ENCODE data around the gene ZSWIM6. TPM values are rescaled to one million over a fixed set of nuclear protein-coding genes. Genes with fewer than 3 reads are reported as not detected.

The ZSWIM6 gene
- total RNA-seq, 1 experiment from 2014 or later = 3.4 TPM

DNA sequence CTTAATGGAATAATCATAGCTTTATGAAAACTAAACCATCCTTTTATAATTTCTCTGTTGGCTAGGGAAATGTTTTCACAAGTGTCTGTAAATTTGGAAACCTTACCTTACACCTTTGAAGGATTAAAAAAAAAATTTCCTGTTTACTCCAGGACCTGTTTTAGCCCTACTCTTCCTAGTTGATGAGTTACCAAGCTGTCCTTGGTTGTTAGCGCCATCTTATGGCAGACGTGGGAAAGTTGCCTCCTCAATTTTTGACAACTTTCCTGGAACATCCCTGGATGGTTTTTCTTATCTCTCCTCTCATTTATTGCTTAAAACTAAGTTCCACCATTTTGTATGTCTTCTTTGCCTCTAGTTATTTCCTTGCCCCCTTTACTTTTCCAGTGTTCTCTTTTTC, 25.7 kb downstream of the ZSWIM6 start:
- Histone ChIP-seq H2AFZ (ENCODE audit: low read length) (no peak overlapping the region), H4K20me1 (ENCODE audit: low read length) (peaks cover 17% of the 10 kb centered on the region), H3K36me3 (ENCODE audit: low read depth, low read length) (peaks cover 5% of the 10 kb centered on the region; the same call in 1 of the 2 replicates), H3K9me2 (replicated peaks; ENCODE audit: low read length) (no peaks in the 10 kb centered on the region), H3K27me3 (ENCODE audit: low read length) (no peaks in the 10 kb centered on the region), H3F3A (ENCODE audit: low read length, unreplicated experiment) (no peaks in the 10 kb centered on the region), H3K9ac (ENCODE audit: low read length) (no peak overlapping the region), H3K27ac (ENCODE audit: low read length) (no peak overlapping the region), H3K79me2 (ENCODE audit: low read length) (peaks cover 89% of the 10 kb centered on the region), H3K4me3 (ENCODE audit: low read length) (no peak overlapping the region), H3K4me2 (ENCODE audit: low read length) (no peak overlapping the region), H3K4me1 (ENCODE audit: insufficient read depth, low read length) (no peaks in the 10 kb centered on the region), H3K9me3 (ENCODE audit: low read length) (no peaks in the 10 kb centered on the region)
- CTCF ChIA-PET = interaction anchor here (0.6 kb wide), 1 partner anchor 55 kb away, joined by 3 read pairs; no protein-coding TSS in a partner anchor
- ATAC-seq = no peak
- no TSS peak for BruUV-seq (replicated peaks)
- intact Hi-C loops (cut with micrococcal nuclease) = no loop called here
- POLR2A ChIA-PET (ENCODE audit: unreplicated experiment) = no interaction called here
- peak; percentile 30 for DNase-seq
- TF ChIP-seq, protein P1, sequence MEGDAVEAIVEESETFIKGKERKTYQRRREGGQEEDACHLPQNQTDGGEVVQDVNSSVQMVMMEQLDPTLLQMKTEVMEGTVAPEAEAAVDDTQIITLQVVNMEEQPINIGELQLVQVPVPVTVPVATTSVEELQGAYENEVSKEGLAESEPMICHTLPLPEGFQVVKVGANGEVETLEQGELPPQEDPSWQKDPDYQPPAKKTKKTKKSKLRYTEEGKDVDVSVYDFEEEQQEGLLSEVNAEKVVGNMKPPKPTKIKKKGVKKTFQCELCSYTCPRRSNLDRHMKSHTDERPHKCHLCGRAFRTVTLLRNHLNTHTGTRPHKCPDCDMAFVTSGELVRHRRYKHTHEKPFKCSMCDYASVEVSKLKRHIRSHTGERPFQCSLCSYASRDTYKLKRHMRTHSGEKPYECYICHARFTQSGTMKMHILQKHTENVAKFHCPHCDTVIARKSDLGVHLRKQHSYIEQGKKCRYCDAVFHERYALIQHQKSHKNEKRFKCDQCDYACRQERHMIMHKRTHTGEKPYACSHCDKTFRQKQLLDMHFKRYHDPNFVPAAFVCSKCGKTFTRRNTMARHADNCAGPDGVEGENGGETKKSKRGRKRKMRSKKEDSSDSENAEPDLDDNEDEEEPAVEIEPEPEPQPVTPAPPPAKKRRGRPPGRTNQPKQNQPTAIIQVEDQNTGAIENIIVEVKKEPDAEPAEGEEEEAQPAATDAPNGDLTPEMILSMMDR (conservative IDR thresholded peaks at IDR 0.05; ENCODE audit: low read depth, low read length) = peak; percentile 61
- TF ChIP-seq EZH2 (IDR thresholded peaks at IDR 0.05; ENCODE audit: low read length, unreplicated experiment) = no peak

GRCh38 chr5:61362796-61363368, 30.8 kb downstream of the ZSWIM6 start:
- peaks cover 59% of the 10 kb centered on the region for H3K79me2 ChIP-seq (ENCODE audit: low read length)
- BruUV-seq (replicated peaks) = no TSS peak
- intact Hi-C loops (cut with micrococcal nuclease) = no loop called here
- CTCF ChIA-PET = no interaction called here
- H3K36me3 ChIP-seq (ENCODE audit: low read depth, low read length) = no peaks in the 10 kb centered on the region
- TF ChIP-seq, protein P1 (conservative IDR thresholded peaks at IDR 0.05; ENCODE audit: low read depth, low read length) = peak; percentile 32; the same call in 1 of the 2 replicates
- TF ChIP-seq EZH2 (IDR thresholded peaks at IDR 0.05; ENCODE audit: low read length, unreplicated experiment) = no peak
- no peak for TF ChIP-seq EZH2phosphoT487 (IDR thresholded peaks at IDR 0.05; ENCODE audit: borderline replicate concordance, low read length)
- H3K4me2 ChIP-seq (ENCODE audit: low read length) = no peak overlapping the region
- no peaks in the 10 kb centered on the region for H3F3A ChIP-seq (ENCODE audit: low read length, unreplicated experiment)
- no peaks in the 10 kb centered on the region for H3K9me2 ChIP-seq (replicated peaks; ENCODE audit: low read length)
- H3K4me3 ChIP-seq (ENCODE audit: low read length) = no peak overlapping the region
- no peaks in the 10 kb centered on the region for H3K4me1 ChIP-seq (ENCODE audit: insufficient read depth, low read length)
- no peak overlapping the region for H2AFZ ChIP-seq (ENCODE audit: low read length)
- ATAC-seq (no peak), DNase-seq (no peak)
- H3K27ac ChIP-seq (ENCODE audit: low read length) = no peak overlapping the region
- no peaks in the 10 kb centered on the region for H3K9me3 ChIP-seq (ENCODE audit: low read length)
- H3K27me3 ChIP-seq (ENCODE audit: low read length) = no peaks in the 10 kb centered on the region
- H4K20me1 ChIP-seq (ENCODE audit: low read length) = 0 out of 2 replicates have a peak, but pooled peaks cover 4% of the 10 kb centered on the region
- POLR2A ChIA-PET (ENCODE audit: unreplicated experiment) = no interaction called here
- no peak overlapping the region for H3K9ac ChIP-seq (ENCODE audit: low read length)

GRCh38 chr5:61363401-61364114, 31.5 kb downstream of the ZSWIM6 start:
- no peaks in the 10 kb centered on the region for H3K36me3 ChIP-seq (ENCODE audit: low read depth, low read length)
- no peak overlapping the region for H3K4me3 ChIP-seq (ENCODE audit: low read length)
- H3K27ac ChIP-seq (ENCODE audit: low read length) = no peak overlapping the region
- ATAC-seq = no peak
- TF ChIP-seq, protein P1 (conservative IDR thresholded peaks at IDR 0.05; ENCODE audit: low read depth, low read length) = no peak
- TF ChIP-seq EZH2phosphoT487 (IDR thresholded peaks at IDR 0.05; ENCODE audit: borderline replicate concordance, low read length) = no peak
- H3K27me3 ChIP-seq (ENCODE audit: low read length) = no peaks in the 10 kb centered on the region
- no peaks in the 10 kb centered on the region for H3K9me2 ChIP-seq (replicated peaks; ENCODE audit: low read length)
- H3K9me3 ChIP-seq (ENCODE audit: low read length) = no peaks in the 10 kb centered on the region
- BruUV-seq (replicated peaks) = no TSS peak
- no peaks in the 10 kb centered on the region for H4K20me1 ChIP-seq (ENCODE audit: low read length)
- H2AFZ ChIP-seq (ENCODE audit: low read length) = no peak overlapping the region
- no peak overlapping the region for H3K9ac ChIP-seq (ENCODE audit: low read length)
- DNase-seq = no peak
- peaks cover 53% of the 10 kb centered on the region for H3K79me2 ChIP-seq (ENCODE audit: low read length)
- ChIA-PET POLR2A (ENCODE audit: unreplicated experiment) (no interaction called here), CTCF (no interaction called here)
- no peaks in the 10 kb centered on the region for H3F3A ChIP-seq (ENCODE audit: low read length, unreplicated experiment)
- no peaks in the 10 kb centered on the region for H3K4me1 ChIP-seq (ENCODE audit: insufficient read depth, low read length)
- no peak overlapping the region for H3K4me2 ChIP-seq (ENCODE audit: low read length)
- intact Hi-C loops (cut with micrococcal nuclease) = no loop called here

Measured in PC-3 (cell line).